Superior temporal gyrus (tissue), 1 donor: ENCODE results near the gene OR6Y1.

Source experiments
- DNase-seq: peaks from one replicate; pipeline ENCODE4 v3.0.0-alpha.2; 2016; ENCODE audit errors: extremely low spot score

OR6Y1 gene, protein sequence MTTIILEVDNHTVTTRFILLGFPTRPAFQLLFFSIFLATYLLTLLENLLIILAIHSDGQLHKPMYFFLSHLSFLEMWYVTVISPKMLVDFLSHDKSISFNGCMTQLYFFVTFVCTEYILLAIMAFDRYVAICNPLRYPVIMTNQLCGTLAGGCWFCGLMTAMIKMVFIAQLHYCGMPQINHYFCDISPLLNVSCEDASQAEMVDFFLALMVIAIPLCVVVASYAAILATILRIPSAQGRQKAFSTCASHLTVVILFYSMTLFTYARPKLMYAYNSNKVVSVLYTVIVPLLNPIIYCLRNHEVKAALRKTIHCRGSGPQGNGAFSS

DNA sequence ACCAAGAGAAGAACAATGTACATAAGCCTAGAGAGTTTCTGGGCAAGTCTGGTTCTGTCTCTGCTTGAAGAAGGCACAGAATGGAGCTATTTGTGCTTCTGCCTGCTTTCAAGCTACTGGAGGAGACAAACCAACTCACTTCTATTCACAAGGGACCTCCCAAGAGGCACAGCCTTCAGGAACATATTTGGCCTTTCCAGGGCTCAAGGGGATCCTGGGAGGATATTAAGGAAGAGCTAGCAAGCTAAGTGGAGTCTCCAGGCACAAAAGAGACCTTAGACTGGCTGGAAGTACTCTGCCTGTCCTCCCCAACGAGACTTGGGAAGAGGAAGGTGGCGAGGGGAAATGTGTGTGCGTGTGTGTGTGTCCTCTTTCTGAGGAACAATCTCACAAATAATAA, at the start of gene OR6Y1:
OR6Y1 (minus strand) TSS at position 54 of the 400 bp plus-strand sequence. CDS start 6,300 bp downstream, outside the sequence.
- DNase-seq, result no peak

GRCh38 chr1:158600735-158601134, 46.5 kb upstream of the OR6Y1 start:
- DNase-seq, result no peak

- DNase-seq, result no peak
These were observed 32.7 kb upstream of the OR6Y1 start for GRCh38 chr1:158586942-158587341.

DNA sequence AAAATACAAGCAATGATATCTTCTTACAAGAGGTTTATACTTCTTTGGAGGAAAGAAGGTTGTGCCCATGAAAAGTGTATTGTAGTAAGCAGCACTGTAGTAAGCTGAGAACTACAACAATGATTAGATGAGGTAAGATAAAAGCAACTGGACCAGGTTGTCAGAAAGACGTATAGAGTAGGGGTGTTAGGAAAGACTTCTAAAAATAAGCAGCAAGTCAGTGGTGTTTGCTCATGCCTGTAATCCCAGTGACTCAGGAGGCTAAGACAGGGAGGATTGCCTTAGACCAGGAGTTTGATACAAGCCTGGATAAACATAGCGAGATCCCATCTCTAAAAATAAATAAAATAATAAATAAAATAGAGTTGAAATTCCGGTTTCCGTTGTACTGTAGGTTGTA, 29.8 kb upstream of the OR6Y1 start:
- no peak for DNase-seq

- DNase-seq, result no peak
These were observed 25.5 kb upstream of the OR6Y1 start, which contains the start of gene OR10X1 for GRCh38 chr1:158579733-158580132. OR10X1 (minus strand) TSS chr1:158579899; CDS start chr1:158579899, 0 bp downstream.

GRCh38 chr1:158577561-158577960, 23.4 kb upstream of the OR6Y1 start:
- DNase-seq, result no peak

- DNase-seq, result no peak
These were observed 18.0 kb upstream of the OR6Y1 start for GRCh38 chr1:158572226-158572625.

- no peak for DNase-seq
These were observed 16.3 kb upstream of the OR6Y1 start, which contains the start of gene OR6P1 for GRCh38 chr1:158570480-158570879. OR6P1 (minus strand) TSS chr1:158570580; CDS start chr1:158563604, 6,976 bp downstream.

GRCh38 chr1:158564608-158565007, 10.4 kb upstream of the OR6Y1 start:
- no peak for DNase-seq

DNA sequence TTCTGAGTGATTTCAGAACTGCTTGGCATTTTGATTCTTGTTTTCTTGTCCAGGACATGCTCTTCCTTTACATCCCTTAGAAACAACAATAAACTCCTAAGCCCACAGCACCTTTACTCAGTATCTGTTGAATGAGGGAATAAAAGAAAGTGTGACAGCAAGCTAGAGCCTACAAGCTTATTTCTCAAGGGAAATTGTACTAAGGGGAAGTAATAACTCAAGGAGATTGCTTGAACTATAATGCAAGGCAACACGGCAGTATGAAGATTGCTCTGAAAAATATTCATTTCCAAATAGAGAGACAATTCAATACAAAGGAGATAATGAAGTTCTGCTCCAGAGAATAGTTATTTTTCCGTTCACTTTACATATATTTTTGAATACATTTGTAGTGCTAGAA, 9.6 kb upstream of the OR6Y1 start:
- no peak for DNase-seq

DNA sequence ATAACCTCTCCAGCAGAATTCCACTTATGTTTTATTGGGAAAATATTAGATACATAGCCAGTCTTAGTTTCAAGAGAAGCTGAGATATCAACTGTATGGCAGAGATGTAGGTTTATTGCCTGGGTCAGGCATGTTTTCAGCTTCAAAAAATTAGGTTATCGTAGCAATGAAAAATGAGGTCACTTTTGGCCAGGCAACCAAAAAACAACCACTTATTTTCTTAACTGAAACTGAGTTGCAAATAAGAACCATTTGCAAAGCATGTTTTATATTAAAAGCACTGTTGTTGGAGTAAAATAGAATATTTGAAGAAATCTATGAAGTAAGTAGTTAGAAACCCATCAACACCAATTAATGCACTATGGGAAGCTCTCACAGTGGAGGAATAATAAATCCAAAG, 5.5 kb upstream of the OR6Y1 start:
- DNase-seq, result no peak

DNA sequence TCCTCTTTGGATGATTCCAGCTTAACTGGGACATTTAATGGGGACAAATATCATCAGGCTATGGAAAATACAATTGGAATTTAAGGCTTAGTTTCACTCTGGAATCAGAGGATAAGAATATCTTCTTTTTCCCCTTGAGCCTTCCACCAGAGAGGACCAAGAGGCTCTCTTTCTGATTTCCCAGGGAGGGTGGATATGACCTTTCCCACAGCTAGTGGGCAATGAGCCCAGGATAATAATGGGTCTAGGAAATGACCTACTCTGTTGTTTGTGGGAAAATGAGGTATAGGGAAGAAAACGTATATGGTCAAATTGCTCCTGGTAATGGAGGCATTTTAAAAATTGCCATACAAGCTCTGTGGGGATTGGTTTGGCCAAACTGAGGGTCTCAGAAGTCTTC, 1.9 kb downstream of the OR6Y1 start:
- DNase-seq, result no peak

DNA sequence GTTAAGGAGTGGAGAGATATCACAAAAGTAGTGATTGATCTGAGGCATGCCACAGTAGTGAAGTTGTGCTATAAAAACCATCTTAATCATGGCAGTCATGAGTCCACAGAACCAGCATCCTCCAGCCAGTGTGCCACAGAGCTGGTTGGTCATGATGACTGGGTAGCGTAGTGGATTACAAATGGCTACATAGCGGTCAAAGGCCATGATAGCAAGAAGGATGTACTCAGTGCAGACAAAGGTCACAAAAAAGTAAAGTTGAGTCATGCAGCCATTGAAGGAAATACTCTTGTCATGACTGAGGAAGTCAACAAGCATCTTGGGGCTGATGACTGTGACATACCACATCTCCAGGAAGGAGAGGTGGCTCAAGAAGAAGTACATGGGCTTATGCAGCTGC, 6.7 kb downstream of the OR6Y1 start:
- no peak for DNase-seq

GRCh38 chr1:158537609-158538008, 16.6 kb downstream of the OR6Y1 start:
- DNase-seq, result no peak

- DNase-seq, result no peak
These were observed 19.7 kb downstream of the OR6Y1 start for GRCh38 chr1:158534496-158534895.

GRCh38 chr1:158527190-158527815, 26.9 kb downstream of the OR6Y1 start:
- DNase-seq, result no peak

- no peak for DNase-seq
These were observed 32.5 kb downstream of the OR6Y1 start for GRCh38 chr1:158521666-158522058.

GRCh38 chr1:158520955-158521665, 33.1 kb downstream of the OR6Y1 start:
- no peak for DNase-seq

GRCh38 chr1:158520021-158520420, 34.2 kb downstream of the OR6Y1 start:
- no peak for DNase-seq

- peak; percentile 69 for DNase-seq
These were observed 37.2 kb downstream of the OR6Y1 start for GRCh38 chr1:158516966-158517365.

- no peak for DNase-seq
These were observed 44.6 kb downstream of the OR6Y1 start for GRCh38 chr1:158509471-158510156.

- no peak for DNase-seq
These were observed 46.7 kb downstream of the OR6Y1 start for GRCh38 chr1:158507511-158507910.
